ENCODE data around the gene RFX1.
A peak's percentile ranks its signal among the peaks of the same experiment; 100 is the strongest.

The RFX1 gene

DNA sequence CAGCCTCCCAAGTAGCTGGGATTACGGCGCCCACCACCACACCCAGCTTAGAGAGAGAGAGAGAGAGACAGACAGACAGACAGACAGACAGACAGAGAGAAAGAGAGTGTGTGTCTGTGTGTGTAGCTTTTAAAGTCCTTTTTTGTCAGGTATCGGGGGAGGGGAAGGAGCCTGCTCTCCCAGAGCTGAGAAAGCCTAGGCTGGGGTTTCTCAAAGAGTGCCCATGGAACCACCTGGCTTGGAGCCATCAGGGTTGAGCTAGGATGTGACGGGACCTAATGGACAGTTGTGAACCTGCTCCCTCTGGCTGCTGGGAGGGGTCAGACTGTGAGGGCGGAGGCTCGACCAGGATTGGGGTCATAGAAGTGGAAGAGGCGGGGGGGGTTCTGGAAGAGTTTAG is 16.6 kb downstream of the RFX1 start:
- TF ChIP-seq ZNF155 (tag by site-specific recombination; IDR thresholded peaks at IDR 0.05) (no peak), ZNF621 (tag by site-specific recombination; IDR thresholded peaks at IDR 0.05) (no peak), ZNF324 (tag by site-specific recombination; IDR thresholded peaks at IDR 0.05) (no peak), ZNF10 (tag by site-specific recombination; IDR thresholded peaks at IDR 0.05) (no peak)
- peaks cover 11 to 21% of the 10 kb centered on the region in 2 experiments; a peak in 2 of 3 replicates for H3K36me3 ChIP-seq (ENCODE audit: control insufficient read depth in 2 of 2, insufficient read depth in 1 of 2, low read length in 2 of 2)
- peaks cover 8% of the 10 kb centered on the region for H3K4me1 ChIP-seq (ENCODE audit: control insufficient read depth, insufficient read depth, low read length)
- no peak overlapping the region for H3K27ac ChIP-seq (ENCODE audit: extremely low read depth, low read depth, low read length)
- ChIA-PET CTCF (interaction anchor here (1.4 kb wide), 1 partner anchor 83 kb away, joined by 7 read pairs; the partner anchor contains the start of gene MISP3), POLR2A (interaction anchor here (2.4 kb wide), 1 partner anchor 17 kb away, joined by 6 read pairs; the partner anchor contains the start of gene RFX1)
- H3K9me3 ChIP-seq (ENCODE audit: control insufficient read depth, insufficient read depth, low read depth, low read length), result no peaks in the 10 kb centered on the region
- no peak overlapping the region for H3K4me3 ChIP-seq (ENCODE audit: low read depth, low read length)

DNA sequence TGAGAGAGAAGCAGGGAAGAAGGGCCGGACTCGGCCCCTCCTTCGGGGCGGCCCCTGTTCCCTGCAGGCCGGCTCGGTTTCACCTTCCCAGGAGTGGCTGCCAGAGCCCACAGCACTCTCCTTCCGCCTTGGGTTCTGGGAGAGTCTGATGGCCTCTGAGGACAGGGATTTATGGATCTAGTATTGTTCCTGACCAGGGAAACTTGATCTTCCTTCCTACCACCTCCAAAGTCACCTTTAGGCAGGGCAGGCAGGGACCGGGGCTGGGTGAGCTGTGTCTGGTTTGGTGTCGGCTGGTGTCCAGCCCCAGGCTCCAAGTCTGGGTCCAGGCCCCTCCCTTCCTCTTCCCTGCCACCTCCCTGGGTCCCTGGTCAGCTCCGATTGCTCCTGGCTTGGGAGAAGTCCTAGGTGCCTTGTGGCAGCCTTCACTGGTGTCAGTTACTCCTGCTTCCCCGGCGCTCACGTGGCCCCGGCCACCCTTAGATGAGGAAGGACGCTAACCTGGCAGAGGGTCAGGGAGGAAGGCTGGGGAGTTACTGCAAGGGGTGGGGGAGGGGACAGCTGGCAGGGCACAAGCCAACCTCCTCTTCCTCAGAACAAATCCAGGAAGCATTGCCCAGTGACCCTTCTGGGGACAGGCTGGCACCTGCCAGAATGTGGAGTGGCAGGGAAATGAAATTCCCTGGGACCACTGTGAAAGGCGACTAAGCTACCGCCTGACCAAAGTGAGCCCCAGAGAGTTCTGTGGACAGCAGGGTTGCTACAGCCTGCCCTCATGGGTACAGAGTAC is 18.8 kb downstream of the RFX1 start:
- H3K4me3 ChIP-seq (ENCODE audit: low read depth, low read length), result no peak overlapping the region
- TF ChIP-seq ZNF776 (tag by site-specific recombination; IDR thresholded peaks at IDR 0.05; ENCODE audit: borderline replicate concordance), result no peak
- peak; percentile 58; the same call in 1 of the 2 replicates for TF ChIP-seq ZNF335 (tag by site-specific recombination; conservative IDR thresholded peaks at IDR 0.05)
- TF ChIP-seq, protein P1, sequence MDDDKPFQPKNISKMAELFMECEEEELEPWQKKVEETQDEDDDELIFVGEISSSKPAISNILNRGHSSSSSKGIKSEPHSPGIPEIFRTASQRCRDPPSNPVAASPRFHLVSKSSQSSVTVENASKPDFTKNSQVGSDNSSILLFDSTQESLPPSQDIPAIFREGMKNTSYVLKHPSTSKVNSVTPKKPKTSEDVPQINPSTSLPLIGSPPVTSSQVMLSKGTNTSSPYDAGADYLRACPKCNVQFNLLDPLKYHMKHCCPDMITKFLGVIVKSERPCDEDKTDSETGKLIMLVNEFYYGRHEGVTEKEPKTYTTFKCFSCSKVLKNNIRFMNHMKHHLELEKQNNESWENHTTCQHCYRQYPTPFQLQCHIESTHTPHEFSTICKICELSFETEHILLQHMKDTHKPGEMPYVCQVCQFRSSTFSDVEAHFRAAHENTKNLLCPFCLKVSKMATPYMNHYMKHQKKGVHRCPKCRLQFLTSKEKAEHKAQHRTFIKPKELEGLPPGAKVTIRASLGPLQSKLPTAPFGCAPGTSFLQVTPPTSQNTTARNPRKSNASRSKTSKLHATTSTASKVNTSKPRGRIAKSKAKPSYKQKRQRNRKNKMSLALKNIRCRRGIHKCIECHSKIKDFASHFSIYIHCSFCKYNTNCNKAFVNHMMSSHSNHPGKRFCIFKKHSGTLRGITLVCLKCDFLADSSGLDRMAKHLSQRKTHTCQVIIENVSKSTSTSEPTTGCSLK (tag by site-specific recombination; IDR thresholded peaks at IDR 0.05), result no peak
- 0 out of 2 replicates have a peak, but pooled peaks have one; percentile 8 for TF ChIP-seq ZBTB48 (tag by site-specific recombination; IDR thresholded peaks at IDR 0.05)
- H3K4me1 ChIP-seq (ENCODE audit: control insufficient read depth, insufficient read depth, low read length), result peaks cover 8% of the 10 kb centered on the region
- H3K27ac ChIP-seq (ENCODE audit: extremely low read depth, low read depth, low read length), result peak overlapping the region; percentile 52; the same call in 1 of the 2 replicates
- ChIA-PET CTCF (interaction anchor here (0.6 kb wide), 1 partner anchor 14 kb away, joined by 3 read pairs; no protein-coding TSS in a partner anchor), POLR2A (interaction anchor here (1.0 kb wide), 1 partner anchor 34 kb away, joined by 3 read pairs; no protein-coding TSS in a partner anchor)
- H3K36me3 ChIP-seq (ENCODE audit: control insufficient read depth in 2 of 2, insufficient read depth in 1 of 2, low read length in 2 of 2), result peaks cover 5 to 25% of the 10 kb centered on the region in 2 experiments; a peak in 2 of 3 replicates
- no peaks in the 10 kb centered on the region for H3K9me3 ChIP-seq (ENCODE audit: control insufficient read depth, insufficient read depth, low read depth, low read length)

DNA sequence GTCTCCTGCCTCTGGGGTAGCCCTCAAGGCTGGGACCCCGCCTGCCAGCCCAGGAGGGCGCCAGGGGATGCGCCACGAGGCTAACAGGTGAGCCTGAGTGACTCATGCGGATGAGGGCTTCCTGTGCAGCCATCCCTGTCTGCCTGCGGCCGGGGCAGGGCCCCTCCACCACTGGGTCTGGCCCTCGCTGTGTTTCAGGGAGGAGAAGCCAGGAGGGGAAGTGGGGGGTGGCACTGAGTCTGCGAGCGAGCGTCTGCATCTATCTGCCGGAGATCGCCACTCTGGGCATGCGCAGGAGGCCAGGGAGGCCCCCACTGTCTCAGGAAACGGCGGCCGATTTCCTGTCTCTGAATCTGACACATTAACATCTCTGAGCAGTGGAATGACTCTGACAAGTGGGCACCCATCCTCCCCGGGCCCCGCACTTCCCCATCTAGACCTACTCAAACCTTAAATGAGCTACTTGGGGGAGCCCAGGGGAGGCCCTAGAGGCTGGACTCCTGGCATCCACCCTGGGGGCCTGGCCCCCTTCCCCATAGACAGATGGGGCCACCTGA is 19.7 kb downstream of the RFX1 start:
- no peaks in the 10 kb centered on the region for H3K9me3 ChIP-seq (ENCODE audit: control insufficient read depth, insufficient read depth, low read depth, low read length)
- peaks cover 8% of the 10 kb centered on the region for H3K4me1 ChIP-seq (ENCODE audit: control insufficient read depth, insufficient read depth, low read length)
- POLR2A ChIA-PET, result interaction anchor here (1.0 to 1.5 kb wide), 2 partner anchors 16 to 33 kb away, joined by 3 read pairs; no protein-coding TSS in a partner anchor
- TF ChIP-seq GLIS1 (tag by site-specific recombination; IDR thresholded peaks at IDR 0.05) (peak; percentile 87), SCRT2 (tag by site-specific recombination; IDR thresholded peaks at IDR 0.05) (peak; percentile 91), ZBTB17 (tag by site-specific recombination; IDR thresholded peaks at IDR 0.05) (0 out of 2 replicates have a peak, but pooled peaks have one; percentile 23), ZNF626 (tag by site-specific recombination; IDR thresholded peaks at IDR 0.05) (no peak), TCF7L2 (IDR thresholded peaks at IDR 0.05; ENCODE audit: borderline replicate concordance, low read depth, low read length) (no peak), ZNF184 (tag by site-specific recombination; IDR thresholded peaks at IDR 0.05) (no peak), GLI4 (tag by site-specific recombination; IDR thresholded peaks at IDR 0.05) (no peak), ZNF510 (tag by site-specific recombination; IDR thresholded peaks at IDR 0.05; ENCODE audit: insufficient replicate concordance) (no peak), ZNF433 (tag by site-specific recombination; IDR thresholded peaks at IDR 0.05; ENCODE audit: low read depth) (no peak), ZNF416 (tag by site-specific recombination; IDR thresholded peaks at IDR 0.05) (no peak), GLIS2 (tag by site-specific recombination; IDR thresholded peaks at IDR 0.05) (peak; percentile 45), ZXDB (tag by site-specific recombination; IDR thresholded peaks at IDR 0.05) (no peak), ZIC2 (tag by site-specific recombination; IDR thresholded peaks at IDR 0.05) (no peak; the same call in 1 of the 2 replicates)
- TF ChIP-seq, protein P1 (tag by site-specific recombination; IDR thresholded peaks at IDR 0.05), result no peak
- no peak overlapping the region for H3K4me3 ChIP-seq (ENCODE audit: low read depth, low read length)
- CTCF ChIA-PET, result interaction anchor here (0.6 kb wide), 1 partner anchor 13 kb away, joined by 3 read pairs; no protein-coding TSS in a partner anchor
- peak overlapping the region; percentile 52 for H3K27ac ChIP-seq (ENCODE audit: extremely low read depth, low read depth, low read length)
- peaks cover 5 to 28% of the 10 kb centered on the region in 2 experiments; a peak in 2 of 3 replicates for H3K36me3 ChIP-seq (ENCODE audit: control insufficient read depth in 2 of 2, insufficient read depth in 1 of 2, low read length in 2 of 2)
